ENCODE measurements around the gene PARD3. TPM values are rescaled to one million over a fixed set of nuclear protein-coding genes. Genes with fewer than 3 reads are reported as not detected.

The PARD3 gene
- polyA plus RNA-seq, 2 of the 4 experiments (the other 2 are of a cell fraction) = 110 to 200 TPM

GRCh38 chr10:34539533-34540315, 275.4 kb downstream of the PARD3 start:
- POLR2A ChIA-PET = interaction anchor here (1.2 kb wide), 1 partner anchor 16 kb away, joined by 4 read pairs; no protein-coding TSS in a partner anchor
- no peak for TF ChIP-seq RNF2 (IDR thresholded peaks at IDR 0.05; ENCODE audit: borderline replicate concordance, low read depth)
- TF ChIP-seq HES2 (IDR thresholded peaks at IDR 0.05) = no peak
- TF ChIP-seq RCOR1 (IDR thresholded peaks at IDR 0.05; ENCODE audit: low read depth, low read length) = no peak
- TF ChIP-seq MAFK (IDR thresholded peaks at IDR 0.05; ENCODE audit: partially characterized antibody) = peak; percentile 2
- TF ChIP-seq NPAS2 (CRISPR knock-in tag; IDR thresholded peaks at IDR 0.05; ENCODE audit: borderline replicate concordance) = no peak
- TF ChIP-seq RFX5 (IDR thresholded peaks at IDR 0.05) = no peak
- TF ChIP-seq KDM1A (IDR thresholded peaks at IDR 0.05; ENCODE audit: low read depth) = no peak
- no peak for TF ChIP-seq HOXB13 (CRISPR knock-in tag; IDR thresholded peaks at IDR 0.05; ENCODE audit: low read depth)
- TF ChIP-seq CEBPB (IDR thresholded peaks at IDR 0.05) = peak in 1 of 2 experiments; percentile 70; a peak in 1 of 4 replicates
- Histone ChIP-seq H3K27ac (peak overlapping the region; percentile 81 to 86), H3K9me3 (no peaks in the 10 kb centered on the region), H3K4me1 (peaks cover 61% of the 10 kb centered on the region), H3K4me3 (peak overlapping the region; percentile 31), H3K4me2 (peak overlapping the region; percentile 82)
- DNase-seq (ENCODE audit: low read depth in 1 of 2, low spot score in 1 of 2) (peak in 1 of 2 experiments; percentile 56), FAIRE-seq (no peak), ATAC-seq (peak; percentile 78 to 80)
- CTCF ChIA-PET = interaction anchor here (0.6 to 1.7 kb wide), 4 partner anchors 9 to 1333 kb away, joined by 3 to 10 read pairs (median 4); no protein-coding TSS in a partner anchor
- WGBS (ENCODE audit: missing lambda C conversion rate) = 12% methylated on average over 13 of the region's 13 CpGs

- ChIA-PET CTCF (interaction anchor here (0.8 to 1.7 kb wide), 4 partner anchors 10 to 100 kb away, joined by 3 to 10 read pairs (median 3); no protein-coding TSS in a partner anchor), POLR2A (interaction anchor here (1.7 kb wide), 1 partner anchor 10 kb away, joined by 4 read pairs; no protein-coding TSS in a partner anchor)
- Histone ChIP-seq H3K4me3 (peak overlapping the region; percentile 31), H3K27ac (peak overlapping the region; percentile 81 to 86), H3K4me1 (peaks cover 56% of the 10 kb centered on the region), H3K9me3 (no peaks in the 10 kb centered on the region), H3K4me2 (peak overlapping the region; percentile 82)
- TF ChIP-seq JUNB (IDR thresholded peaks at IDR 0.05) = no peak
- TF ChIP-seq GATA3 (IDR thresholded peaks at IDR 0.05; ENCODE audit: borderline replicate concordance) = 0 out of 2 replicates have a peak, but pooled peaks have one; percentile 40
- TF ChIP-seq CBX8 (IDR thresholded peaks at IDR 0.05) = no peak
- TF ChIP-seq MAFK (IDR thresholded peaks at IDR 0.05; ENCODE audit: partially characterized antibody) = no peak
- no peak for TF ChIP-seq BHLHE40 (IDR thresholded peaks at IDR 0.05; ENCODE audit: low read depth, low read length)
- TF ChIP-seq MYC (IDR thresholded peaks at IDR 0.05; ENCODE audit: borderline replicate concordance, low read length) = no peak
- no peak for TF ChIP-seq TFCP2L1 (CRISPR knock-in tag; IDR thresholded peaks at IDR 0.05)
- ATAC-seq (peak; percentile 57 to 66; a peak in 5 of 6 replicates), FAIRE-seq (no peak), DNase-seq (ENCODE audit: low read depth in 1 of 2, low spot score in 1 of 2) (peak; percentile 19 to 45)
- WGBS (ENCODE audit: missing lambda C conversion rate) = 3% methylated on average over 10 of the region's 10 CpGs
These were observed 276.7 kb downstream of the PARD3 start for GRCh38 chr10:34538281-34538829.

- ChIA-PET POLR2A (interaction anchor here (1.7 kb wide), 1 partner anchor 9 kb away, joined by 4 read pairs; no protein-coding TSS in a partner anchor), CTCF (interaction anchor here (0.8 to 1.4 kb wide), 3 partner anchors 9 to 36 kb away, joined by 3 read pairs; no protein-coding TSS in a partner anchor)
- peak overlapping the region; percentile 81 to 86 for H3K27ac ChIP-seq
- H3K4me2 ChIP-seq = peak overlapping the region; percentile 82
- 52% methylated on average over 6 of the region's 6 CpGs for WGBS (ENCODE audit: missing lambda C conversion rate)
- H3K9me3 ChIP-seq = no peaks in the 10 kb centered on the region
- peak overlapping the region; percentile 31 for H3K4me3 ChIP-seq
- H3K4me1 ChIP-seq = peaks cover 56% of the 10 kb centered on the region
- FAIRE-seq = no peak
- DNase-seq (ENCODE audit: low read depth in 1 of 2, low spot score in 1 of 2) = no peak
- TF ChIP-seq CEBPB (IDR thresholded peaks at IDR 0.05) (0 out of 4 replicates have a peak, but pooled peaks of 1 of the 2 experiments have one; percentile 22), FOSB (CRISPR knock-in tag; IDR thresholded peaks at IDR 0.05) (no peak)
- no peak for ATAC-seq
These were observed 277.4 kb downstream of the PARD3 start for GRCh38 chr10:34537629-34538231.

GRCh38 chr10:34535872-34536271, 279.2 kb downstream of the PARD3 start:
- Histone ChIP-seq H3K4me2 (peak overlapping the region; percentile 27; the same call in 2 of the 3 replicates), H3K4me1 (peaks cover 50% of the 10 kb centered on the region), H3K9me3 (peaks cover 10% of the 10 kb centered on the region), H3K27ac (peak overlapping the region in 1 of 2 experiments; percentile 3; a peak in 1 of 6 replicates), H3K4me3 (no peak overlapping the region)
- CTCF ChIA-PET = no interaction called here
- TF ChIP-seq REST (IDR thresholded peaks at IDR 0.05) (no peak), JUNB (IDR thresholded peaks at IDR 0.05) (no peak), EP300 (IDR thresholded peaks at IDR 0.05) (no peak)
- ATAC-seq (no peak), DNase-seq (ENCODE audit: low read depth in 1 of 2, low spot score in 1 of 2) (no peak), FAIRE-seq (no peak)
- POLR2A ChIA-PET = no interaction called here
- WGBS (ENCODE audit: missing lambda C conversion rate) = 51% methylated on average over 4 of the region's 4 CpGs

All from A549 (cell line).